Keratinocyte (primary cell): Measurements from ENCODE around the gene ZNF816. TPM values are rescaled to one million over a fixed set of nuclear protein-coding genes. Genes with fewer than 3 reads are reported as not detected.
A peak's percentile ranks its signal among the peaks of the same experiment; 100 is the strongest.

Experiments
- DNase-seq: peaks from one replicate; pipeline ENCODE4 v3.0.0-alpha.2; 2011; ENCODE audit warnings: low read depth, missing footprints, low spot score
- FAIRE-seq: peaks from 2 replicates; lab custom pipeline; 2011; peaks lifted over from hg19 to GRCh38; lab: Jason Lieb, UNC
- H2AFZ ChIP-seq: 2 replicates; pipeline ENCODE4 v1.6.0; 2012; ENCODE audit warnings: low read length, control low read depth, inconsistent platforms; ENCODE audit not compliant: control insufficient read depth
- H3K27ac ChIP-seq: 2 replicates; pipeline ENCODE4 v1.5.1; 2011; ENCODE audit warnings: low read length; ENCODE audit not compliant: control insufficient read depth, insufficient read depth
- H3K27me3 ChIP-seq: 3 replicates; pipeline ENCODE4 v1.6.0; 2011; ENCODE audit warnings: low read length; ENCODE audit not compliant: control insufficient read depth, insufficient read depth; ENCODE audit errors: extremely low read depth
- H3K36me3 ChIP-seq, 2 experiments: 2 replicates in 1 of 2; 3 replicates in 1 of 2; pipeline ENCODE4 v1.5.1; 2011; ENCODE audit warnings: low read length in 2 of 2, mild to moderate bottlenecking in 1 of 2; ENCODE audit not compliant: control insufficient read depth in 2 of 2, insufficient read depth in 2 of 2; ENCODE audit errors: extremely low read depth in 1 of 2
- H3K4me1 ChIP-seq: 3 replicates; pipeline ENCODE4 v1.5.1; 2011; ENCODE audit warnings: low read length; ENCODE audit not compliant: control insufficient read depth, insufficient read depth; ENCODE audit errors: extremely low read depth
- H3K4me2 ChIP-seq: 3 replicates; pipeline ENCODE4 v1.6.0; 2011; ENCODE audit warnings: low read depth, low read length; ENCODE audit not compliant: control insufficient read depth, insufficient read depth; ENCODE audit errors: extremely low read depth
- H3K4me3 ChIP-seq, 3 experiments: fragments of 200-600 bp in 1 of 3; sonication (generic) in 1 of 3; 2 replicates in 2 of 3; 3 replicates in 1 of 3; pipeline ENCODE4 v1.5.1; 2011 to 2016; ENCODE audit warnings: low read length in 3 of 3, mild to moderate bottlenecking in 3 of 3, control low read depth in 2 of 3, inconsistent platforms in 1 of 3, low read depth in 1 of 3, mixed read lengths in 1 of 3, mixed run types in 1 of 3, moderate library complexity in 1 of 3; ENCODE audit not compliant: control insufficient read depth in 2 of 3, insufficient read depth in 2 of 3; ENCODE audit errors: extremely low read depth in 1 of 3
- H3K79me2 ChIP-seq: 2 replicates; pipeline ENCODE4 v1.6.0; 2012; ENCODE audit warnings: low read length; ENCODE audit not compliant: control insufficient read depth, insufficient read depth
- H3K9ac ChIP-seq: 3 replicates; pipeline ENCODE4 v1.6.0; 2011; ENCODE audit warnings: low read length; ENCODE audit not compliant: control insufficient read depth, insufficient read depth; ENCODE audit errors: extremely low read depth
- H3K9me1 ChIP-seq: 3 replicates; pipeline ENCODE4 v1.6.0; 2011; ENCODE audit warnings: low read length; ENCODE audit not compliant: control insufficient read depth, insufficient read depth; ENCODE audit errors: extremely low read depth
- H3K9me3 ChIP-seq: 2 replicates; pipeline ENCODE4 v1.5.1; 2012; ENCODE audit warnings: low read depth, low read length; ENCODE audit not compliant: control insufficient read depth
- H4K20me1 ChIP-seq: 3 replicates; pipeline ENCODE4 v1.6.0; 2011; ENCODE audit warnings: low read length; ENCODE audit not compliant: control insufficient read depth, insufficient read depth; ENCODE audit errors: extremely low read depth
- EZH2 ChIP-seq: IDR thresholded peaks from one replicate; pipeline ENCODE4 v1.6.1; 2012; ENCODE audit warnings: inconsistent platforms, mild to moderate bottlenecking, low read length, moderate library complexity
- dilution Hi-C: fragments of 300-500 bp; cut with MboI; formaldehyde crosslinking; loops from one replicate; pipeline ENCODE4 v1.7.0; 2020; ENCODE audit warnings: low sequenced_read_pairs; ENCODE audit not compliant: extremely low pct_ligation_motif_present
- polyA plus RNA-seq, 5 experiments: library from polyadenylated mRNA; depleted of rRNA in 3 of 5; stranded (reverse) in 3 of 5; stranded (forward) in 1 of 5; unstranded in 1 of 5; fragments of >200 nt; gene quantifications; 1 replicate in 1 of 5; 2 replicates in 3 of 5; 3 replicates in 1 of 5; pipeline versions ENCODE4 v1.2.1 to v1.2.3, GENCODE V29; 2011 to 2012; ENCODE audit warnings: missing spikeins in 2 of 5, low read depth in 1 of 5, low replicate concordance in 1 of 5
- TF ChIP-seq, protein P1 (sequence below), 3 experiments: IDR thresholded peaks in 1 of 3; conservative IDR thresholded peaks in 1 of 3; optimal IDR thresholded peaks in 1 of 3; 2 replicates in 2 of 3; 3 replicates in 1 of 3; pipeline versions ENCODE3 to v1.5.1; 2011; ENCODE audit warnings: low read length in 3 of 3, mild to moderate bottlenecking in 3 of 3, moderate library complexity in 2 of 3, control low read depth in 1 of 3, inconsistent platforms in 1 of 3; ENCODE audit not compliant: insufficient read depth in 2 of 3; ENCODE audit errors: extremely low read depth in 1 of 3

Gene ZNF816
- polyA plus RNA-seq, 1 donor (not counting 4 experiments of a cell fraction or from before 2014, with no cell fraction given) = 4.3 TPM

DNA sequence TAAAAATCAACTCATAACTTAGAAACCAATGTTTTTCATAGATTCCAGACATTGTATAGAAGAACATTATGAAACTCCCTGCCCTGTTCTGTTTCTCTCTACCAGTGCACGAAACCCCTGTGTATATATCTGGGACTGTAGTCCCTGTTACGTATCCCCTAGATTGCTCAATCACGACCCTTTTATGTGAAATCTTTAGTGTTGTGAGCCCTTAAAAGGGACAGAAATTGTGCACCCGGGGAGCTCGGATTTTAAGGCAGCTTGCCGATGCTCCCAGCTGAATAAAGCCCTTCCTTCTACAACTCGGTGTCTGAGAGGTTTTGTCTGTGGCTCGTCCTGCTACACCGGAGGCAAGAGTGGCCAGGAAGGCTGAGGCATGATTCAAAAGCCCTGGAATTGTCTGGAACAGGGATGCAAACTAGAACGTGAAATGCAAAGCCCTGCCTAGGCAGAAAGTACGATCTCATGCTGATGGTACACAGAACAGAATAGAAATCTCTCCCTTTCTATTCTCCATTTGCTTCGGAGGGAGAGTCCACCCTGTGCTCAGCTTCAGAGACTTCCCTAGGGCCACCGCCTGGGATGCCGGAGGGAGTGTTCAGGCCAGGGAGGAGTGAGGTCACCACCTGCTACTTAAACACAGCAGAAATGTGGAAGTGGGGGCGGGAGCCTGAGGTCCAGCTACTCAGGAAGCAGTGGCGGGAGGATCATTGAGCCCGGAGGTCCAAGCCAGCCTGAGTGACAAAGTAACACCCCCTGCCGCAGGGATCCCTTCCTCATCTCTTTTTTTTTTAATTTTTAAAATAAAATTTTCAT lies 38.7 kb downstream of the ZNF816 start:
- H3K9me1 ChIP-seq = no peaks in the 10 kb centered on the region
- H3K9ac ChIP-seq = peak overlapping the region; percentile 92
- dilution Hi-C loops = no loop called here
- no peaks in the 10 kb centered on the region for H4K20me1 ChIP-seq
- peak overlapping the region; percentile 71 for H3K4me2 ChIP-seq
- FAIRE-seq = no peak
- peaks cover 16% of the 10 kb centered on the region for H3K4me1 ChIP-seq
- peak overlapping the region; percentile 51 to 85 (median 61) for H3K4me3 ChIP-seq
- H3K9me3 ChIP-seq = no peaks in the 10 kb centered on the region
- DNase-seq = no peak
- H3K79me2 ChIP-seq = peaks cover 2% of the 10 kb centered on the region
- TF ChIP-seq, protein P1, sequence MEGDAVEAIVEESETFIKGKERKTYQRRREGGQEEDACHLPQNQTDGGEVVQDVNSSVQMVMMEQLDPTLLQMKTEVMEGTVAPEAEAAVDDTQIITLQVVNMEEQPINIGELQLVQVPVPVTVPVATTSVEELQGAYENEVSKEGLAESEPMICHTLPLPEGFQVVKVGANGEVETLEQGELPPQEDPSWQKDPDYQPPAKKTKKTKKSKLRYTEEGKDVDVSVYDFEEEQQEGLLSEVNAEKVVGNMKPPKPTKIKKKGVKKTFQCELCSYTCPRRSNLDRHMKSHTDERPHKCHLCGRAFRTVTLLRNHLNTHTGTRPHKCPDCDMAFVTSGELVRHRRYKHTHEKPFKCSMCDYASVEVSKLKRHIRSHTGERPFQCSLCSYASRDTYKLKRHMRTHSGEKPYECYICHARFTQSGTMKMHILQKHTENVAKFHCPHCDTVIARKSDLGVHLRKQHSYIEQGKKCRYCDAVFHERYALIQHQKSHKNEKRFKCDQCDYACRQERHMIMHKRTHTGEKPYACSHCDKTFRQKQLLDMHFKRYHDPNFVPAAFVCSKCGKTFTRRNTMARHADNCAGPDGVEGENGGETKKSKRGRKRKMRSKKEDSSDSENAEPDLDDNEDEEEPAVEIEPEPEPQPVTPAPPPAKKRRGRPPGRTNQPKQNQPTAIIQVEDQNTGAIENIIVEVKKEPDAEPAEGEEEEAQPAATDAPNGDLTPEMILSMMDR (optimal IDR thresholded peaks at IDR 0.05 in 1 of 3, IDR thresholded peaks at IDR 0.05 in 1 of 3, conservative IDR thresholded peaks at IDR 0.05 in 1 of 3; ENCODE audit: extremely low read depth in 1 of 3, insufficient read depth in 2 of 3, low read length in 3 of 3) = no peak
- no peak for TF ChIP-seq EZH2
- H3K27me3 ChIP-seq = no peaks in the 10 kb centered on the region
- H3K27ac ChIP-seq = peak overlapping the region; percentile 95
- H3K36me3 ChIP-seq = peaks cover 0 to 2% of the 10 kb centered on the region in 2 experiments
- peak overlapping the region; percentile 54 for H2AFZ ChIP-seq

- dilution Hi-C loops = no loop called here
Observed at GRCh38 chr19:52922841-52923777, 39.6 kb downstream of the ZNF816 start, which contains the start of gene ZNF888. TSS of gene ZNF888 (minus strand) at chr19:52923428. CDS start at chr19:52917873, 5,555 bp downstream.

More at GRCh38 chr19:52922841-52923777, 39.6 kb downstream of the ZNF816 start, which contains the start of gene ZNF888:
- peaks cover 16% of the 10 kb centered on the region for H3K4me1 ChIP-seq
- H2AFZ ChIP-seq = peak within 1 kb of the TSS; percentile 99
- peaks cover 2% of the 10 kb centered on the region for H3K79me2 ChIP-seq
- no peaks in the 10 kb centered on the region for H3K9me1 ChIP-seq
- H3K9ac ChIP-seq = peak within 1 kb of the TSS; percentile 92
- H3K36me3 ChIP-seq = no peaks in the 10 kb centered on the region
- TF ChIP-seq, protein P1 (optimal IDR thresholded peaks at IDR 0.05 in 1 of 3, IDR thresholded peaks at IDR 0.05 in 1 of 3, conservative IDR thresholded peaks at IDR 0.05 in 1 of 3; ENCODE audit: extremely low read depth in 1 of 3, insufficient read depth in 2 of 3, low read length in 3 of 3) = no peak
- TF ChIP-seq EZH2 = no peak
- DNase-seq = peak; percentile 28
- FAIRE-seq = no peak
- H4K20me1 ChIP-seq = no peaks in the 10 kb centered on the region
- peak within 1 kb of the TSS; percentile 95 for H3K27ac ChIP-seq
- peak within 1 kb of the TSS; percentile 93 for H3K4me2 ChIP-seq
- peak within 1 kb of the TSS; percentile 61 to 97 (median 85) for H3K4me3 ChIP-seq
- no peaks in the 10 kb centered on the region for H3K9me3 ChIP-seq
- H3K27me3 ChIP-seq = no peaks in the 10 kb centered on the region
